Glutamatergic neuron (in vitro differentiated cells): ENCODE measurements around the gene SUMO3. TPM values are rescaled to one million over a fixed set of nuclear protein-coding genes. Genes with fewer than 3 reads are reported as not detected.

Source experiments
- DNase-seq: peaks from one replicate; pipeline ENCODE4 v3.0.0; 2022
- H3K27ac Mint-ChIP-seq: one replicate; pipeline ENCODE4 v1.8.0; 2020; ENCODE audit warnings: mild to moderate bottlenecking, mixed read lengths, inconsistent platforms; ENCODE audit not compliant: unreplicated experiment
- H3K27me3 Mint-ChIP-seq: one replicate; pipeline ENCODE4 v1.8.0; 2020; ENCODE audit warnings: mild to moderate bottlenecking, moderate library complexity, mixed read lengths, inconsistent platforms; ENCODE audit not compliant: unreplicated experiment
- H3K36me3 Mint-ChIP-seq: one replicate; pipeline ENCODE4 v1.8.0; 2020; ENCODE audit warnings: mild to moderate bottlenecking, mixed read lengths, inconsistent platforms; ENCODE audit not compliant: unreplicated experiment
- H3K4me1 Mint-ChIP-seq: one replicate; pipeline ENCODE4 v1.8.0; 2020; ENCODE audit warnings: mild to moderate bottlenecking, low read depth, mixed read lengths, inconsistent platforms; ENCODE audit not compliant: unreplicated experiment
- H3K4me3 Mint-ChIP-seq: one replicate; pipeline ENCODE4 v1.8.0; 2020; ENCODE audit warnings: mild to moderate bottlenecking, mixed read lengths, inconsistent platforms; ENCODE audit not compliant: unreplicated experiment
- H3K9me3 Mint-ChIP-seq: one replicate; pipeline ENCODE4 v1.8.0; 2020; ENCODE audit warnings: mild to moderate bottlenecking, moderate library complexity, mixed read lengths, inconsistent platforms; ENCODE audit not compliant: unreplicated experiment
- total RNA-seq: library from RNA; stranded (reverse); fragmentation: NEBNext Ultra II Directional; extraction: Animal tissue kit (Norgen Biotek cat#: 25700); gene quantifications from one replicate; pipeline ENCODE4 v1.2.1, GENCODE V29; 2021; ENCODE audit not compliant: unreplicated experiment
- TF ChIP-seq, protein P1 (sequence below): fragments of 200-600 bp; sonication (generic); IDR thresholded peaks from one replicate; pipeline ENCODE4 v1.5.0; 2021; ENCODE audit not compliant: partially characterized antibody, unreplicated experiment

The SUMO3 gene
- total RNA-seq, 1 donor from 2014 or later, result 63.5 TPM

DNA sequence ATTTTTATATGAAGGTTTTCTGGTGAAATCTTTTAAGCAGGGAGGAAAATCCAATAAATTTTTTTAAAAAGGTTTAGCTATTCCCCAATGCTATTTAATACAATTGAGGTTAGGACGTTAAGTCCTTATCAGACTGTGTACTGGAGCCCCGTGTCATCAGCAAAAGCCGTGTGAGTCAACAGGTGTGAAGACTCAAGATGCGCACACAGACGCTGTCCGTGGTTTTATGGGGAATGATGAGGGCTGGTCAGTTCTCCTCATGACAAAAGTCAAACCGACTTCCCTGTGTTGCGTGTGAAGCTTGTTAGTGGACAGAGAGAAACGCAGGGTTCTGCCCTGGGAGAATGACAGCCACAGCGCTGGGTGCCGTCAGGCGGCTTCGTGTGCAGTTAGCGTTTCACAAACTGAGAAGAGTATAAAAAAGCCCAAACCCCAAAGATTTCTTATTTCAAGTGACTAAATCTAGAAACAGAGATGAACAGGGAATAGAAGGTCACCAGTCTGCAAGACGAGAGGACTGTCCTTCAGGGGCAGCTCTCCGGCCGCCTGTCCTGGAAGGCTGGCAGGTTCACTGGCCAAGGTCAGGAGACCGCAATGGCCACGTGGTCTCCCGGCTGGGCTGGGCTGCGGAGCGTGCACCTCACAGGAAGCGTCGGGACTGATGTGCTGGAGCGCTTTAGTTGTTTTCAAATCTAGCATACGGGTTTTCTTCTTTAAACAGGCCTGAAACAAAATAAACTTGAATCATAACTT, 33.2 kb upstream of the SUMO3 start:
- Mint-ChIP-seq H3K27me3 (peaks cover 11% of the 10 kb centered on the region), H3K27ac (no peak overlapping the region), H3K4me3 (no peak overlapping the region), H3K36me3 (no peaks in the 10 kb centered on the region), H3K4me1 (peaks cover 6% of the 10 kb centered on the region), H3K9me3 (peaks cover 9% of the 10 kb centered on the region)
- TF ChIP-seq, protein P1, sequence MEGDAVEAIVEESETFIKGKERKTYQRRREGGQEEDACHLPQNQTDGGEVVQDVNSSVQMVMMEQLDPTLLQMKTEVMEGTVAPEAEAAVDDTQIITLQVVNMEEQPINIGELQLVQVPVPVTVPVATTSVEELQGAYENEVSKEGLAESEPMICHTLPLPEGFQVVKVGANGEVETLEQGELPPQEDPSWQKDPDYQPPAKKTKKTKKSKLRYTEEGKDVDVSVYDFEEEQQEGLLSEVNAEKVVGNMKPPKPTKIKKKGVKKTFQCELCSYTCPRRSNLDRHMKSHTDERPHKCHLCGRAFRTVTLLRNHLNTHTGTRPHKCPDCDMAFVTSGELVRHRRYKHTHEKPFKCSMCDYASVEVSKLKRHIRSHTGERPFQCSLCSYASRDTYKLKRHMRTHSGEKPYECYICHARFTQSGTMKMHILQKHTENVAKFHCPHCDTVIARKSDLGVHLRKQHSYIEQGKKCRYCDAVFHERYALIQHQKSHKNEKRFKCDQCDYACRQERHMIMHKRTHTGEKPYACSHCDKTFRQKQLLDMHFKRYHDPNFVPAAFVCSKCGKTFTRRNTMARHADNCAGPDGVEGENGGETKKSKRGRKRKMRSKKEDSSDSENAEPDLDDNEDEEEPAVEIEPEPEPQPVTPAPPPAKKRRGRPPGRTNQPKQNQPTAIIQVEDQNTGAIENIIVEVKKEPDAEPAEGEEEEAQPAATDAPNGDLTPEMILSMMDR, result no peak
- no peak for DNase-seq

DNA sequence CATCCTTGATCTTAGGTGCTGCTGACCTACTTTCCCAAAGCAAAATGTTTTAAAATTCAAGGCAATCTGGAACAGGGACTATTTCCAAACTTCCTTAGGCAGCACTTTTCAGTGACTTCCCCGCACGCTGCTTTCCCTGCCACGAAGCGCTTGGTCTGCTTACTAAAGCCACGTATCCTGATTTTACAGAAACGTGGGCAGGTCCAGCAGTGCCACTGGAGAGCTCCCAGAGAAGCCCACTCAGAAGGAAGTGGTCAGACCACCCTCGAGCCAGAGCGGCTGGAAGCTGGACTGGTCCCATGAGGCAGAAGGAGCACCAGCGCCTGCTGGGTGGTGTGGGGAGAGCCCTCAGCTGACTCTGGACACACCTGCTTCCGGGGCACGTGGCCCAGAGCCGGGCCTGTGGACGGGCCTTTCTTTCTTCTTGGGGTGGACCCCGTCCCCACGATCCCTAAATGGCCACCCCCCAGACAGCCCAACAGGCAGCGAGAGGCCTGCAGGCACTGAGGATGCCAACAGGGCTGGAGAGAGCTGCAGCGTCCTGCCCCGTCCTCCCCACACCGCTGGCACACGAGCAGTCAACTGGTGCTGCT, 32.4 kb upstream of the SUMO3 start:
- Mint-ChIP-seq H3K4me1 (peaks cover 4% of the 10 kb centered on the region), H3K27ac (no peak overlapping the region), H3K36me3 (no peaks in the 10 kb centered on the region), H3K9me3 (peaks cover 7% of the 10 kb centered on the region), H3K4me3 (no peak overlapping the region), H3K27me3 (peaks cover 11% of the 10 kb centered on the region)
- no peak for DNase-seq
- TF ChIP-seq, protein P1, result no peak

DNA sequence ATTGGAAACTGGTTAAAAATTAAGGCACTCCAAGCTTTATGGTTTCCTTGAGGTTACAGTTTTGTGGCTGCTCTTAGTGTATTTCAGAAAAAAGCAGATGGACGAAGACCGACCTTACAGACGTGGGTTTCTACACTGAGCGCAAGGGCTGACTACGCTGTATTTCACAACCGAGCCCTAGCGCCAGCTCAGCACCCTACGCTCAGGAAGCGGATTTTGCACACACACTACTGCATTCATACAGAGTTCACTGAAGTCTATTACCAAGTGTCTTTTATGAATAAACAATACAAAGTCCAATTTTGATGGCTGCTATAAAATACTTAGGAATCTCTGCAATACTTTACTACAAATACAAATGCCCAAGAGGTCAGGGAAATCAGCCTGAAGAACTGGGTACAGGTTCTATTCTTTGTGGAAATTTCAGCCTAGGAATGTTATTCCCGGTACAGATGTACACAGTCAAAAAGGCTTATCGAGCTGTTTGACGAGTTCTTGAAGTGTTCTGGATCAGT, 31.8 kb upstream of the SUMO3 start:
- Mint-ChIP-seq H3K4me3 (no peak overlapping the region), H3K4me1 (peaks cover 4% of the 10 kb centered on the region), H3K36me3 (no peaks in the 10 kb centered on the region), H3K27ac (no peak overlapping the region), H3K27me3 (peaks cover 10% of the 10 kb centered on the region), H3K9me3 (peaks cover 7% of the 10 kb centered on the region)
- DNase-seq, result no peak
- TF ChIP-seq, protein P1, result no peak

DNA sequence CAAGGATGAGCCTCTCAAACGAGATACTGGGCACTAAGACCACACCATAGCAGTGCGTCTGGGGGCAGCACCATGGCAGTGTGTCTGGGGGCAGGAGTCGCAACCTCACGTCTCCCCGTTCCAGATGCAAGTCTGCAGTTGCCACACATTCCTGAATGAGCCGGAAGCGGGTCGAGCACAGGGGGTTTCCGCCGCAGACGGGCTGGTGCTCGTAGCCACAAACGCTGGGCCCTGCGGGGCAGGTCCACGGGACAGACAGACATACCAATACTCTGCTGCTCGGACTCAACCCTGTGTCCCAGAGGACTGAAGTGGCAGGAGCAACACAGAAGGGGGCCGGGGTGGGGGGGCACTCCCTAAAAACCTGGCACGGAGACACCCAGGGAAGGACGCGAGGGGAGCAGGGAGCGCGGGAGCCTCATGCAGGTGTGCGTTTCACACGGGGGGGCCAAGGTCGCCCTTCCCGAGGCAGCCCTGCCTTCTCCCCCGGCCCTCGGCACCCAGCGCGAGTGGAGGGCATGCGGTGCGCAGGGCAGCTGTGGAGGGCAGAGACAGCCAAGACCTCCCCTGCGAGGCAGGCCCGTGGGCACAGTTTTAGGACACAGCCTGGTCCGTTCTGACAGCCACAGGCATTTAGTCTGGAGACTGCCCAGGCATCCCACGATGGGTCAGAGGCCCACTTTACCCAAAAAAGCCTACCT, 31.1 kb upstream of the SUMO3 start:
- DNase-seq, result no peak
- H3K4me3 Mint-ChIP-seq, result no peak overlapping the region
- H3K27ac Mint-ChIP-seq, result no peak overlapping the region
- H3K36me3 Mint-ChIP-seq, result no peaks in the 10 kb centered on the region
- H3K27me3 Mint-ChIP-seq, result peaks cover 12% of the 10 kb centered on the region
- peaks cover 5% of the 10 kb centered on the region for H3K9me3 Mint-ChIP-seq
- H3K4me1 Mint-ChIP-seq, result peaks cover 5% of the 10 kb centered on the region
- TF ChIP-seq, protein P1, result no peak
